H9 (cell line): Measurements from ENCODE around the gene GAS5. TPM values are rescaled to one million over a fixed set of nuclear protein-coding genes. Genes with fewer than 3 reads are reported as not detected.

Experiments
- DNase-seq: peaks from one replicate; pipeline ENCODE4 v3.0.0-alpha.2; 2017
- H2AFZ ChIP-seq: one replicate; pipeline ENCODE4 v1.6.1; 2013; ENCODE audit warnings: mild to moderate bottlenecking, low read length, control low read depth, moderate library complexity
- H2AK5ac ChIP-seq: 2 replicates; pipeline ENCODE4 v1.6.1; 2013; ENCODE audit warnings: low read length, control low read depth, mixed read lengths; ENCODE audit not compliant: insufficient read length
- H2BK120ac ChIP-seq: one replicate; pipeline ENCODE4 v1.6.1; 2013; ENCODE audit warnings: low read depth, mild to moderate bottlenecking, low read length, control low read depth, inconsistent platforms; ENCODE audit not compliant: poor library complexity, severe bottlenecking
- H2BK12ac ChIP-seq: 2 replicates; pipeline ENCODE4 v1.6.1; 2013; ENCODE audit warnings: low read length, control low read depth, mixed read lengths, low read depth; ENCODE audit not compliant: insufficient read length
- H2BK15ac ChIP-seq: 2 replicates; pipeline ENCODE4 v1.6.1; 2013; ENCODE audit warnings: low read depth, low read length, control low read depth
- H2BK20ac ChIP-seq: one replicate; pipeline ENCODE4 v1.6.1; 2013; ENCODE audit warnings: low read depth, mild to moderate bottlenecking, low read length, control low read depth, inconsistent platforms; ENCODE audit not compliant: poor library complexity, severe bottlenecking
- H2BK5ac ChIP-seq: 2 replicates; pipeline ENCODE4 v1.6.1; 2013; ENCODE audit warnings: low read length, control low read depth, mixed read lengths; ENCODE audit not compliant: insufficient read length
- H3K14ac ChIP-seq: 2 replicates; pipeline ENCODE4 v1.6.1; 2013; ENCODE audit warnings: low read length, control low read depth; ENCODE audit not compliant: insufficient read depth
- H3K18ac ChIP-seq: 2 replicates; pipeline ENCODE4 v1.6.1; 2013; ENCODE audit warnings: low read depth, mild to moderate bottlenecking, mixed read lengths, low read length, control low read depth; ENCODE audit not compliant: insufficient read length
- H3K23ac ChIP-seq: 2 replicates; pipeline ENCODE4 v1.6.1; 2013; ENCODE audit warnings: low read length, control low read depth, mixed read lengths, low read depth; ENCODE audit not compliant: insufficient read length
- H3K23me2 ChIP-seq: 2 replicates; pipeline ENCODE4 v1.6.1; 2013; ENCODE audit warnings: low read depth, mild to moderate bottlenecking, mixed read lengths, low read length, control low read depth; ENCODE audit not compliant: insufficient read length, poor library complexity, severe bottlenecking
- H3K27ac ChIP-seq: 2 replicates; pipeline ENCODE4 v1.5.1; 2013; ENCODE audit warnings: low read length, control low read depth, mixed read lengths, low read depth; ENCODE audit not compliant: insufficient read length
- H3K27me3 ChIP-seq: 2 replicates; pipeline ENCODE4 v1.6.1; 2013; ENCODE audit warnings: low read length, control low read depth, inconsistent platforms; ENCODE audit not compliant: insufficient read depth
- H3K4ac ChIP-seq: 2 replicates; pipeline ENCODE4 v1.6.1; 2013; ENCODE audit warnings: low read depth, mild to moderate bottlenecking, control low read depth, inconsistent platforms, low read length, moderate library complexity
- H3K4me1 ChIP-seq: 2 replicates; pipeline ENCODE4 v1.6.1; 2013; ENCODE audit warnings: low read length, control low read depth, inconsistent platforms; ENCODE audit not compliant: insufficient read depth
- H3K4me2 ChIP-seq: 2 replicates; pipeline ENCODE4 v1.6.1; 2013; ENCODE audit warnings: low read length, control low read depth, mixed read lengths; ENCODE audit not compliant: insufficient read length, insufficient read depth
- H3K56ac ChIP-seq: 2 replicates; pipeline ENCODE4 v1.6.1; 2013; ENCODE audit warnings: low read depth, mild to moderate bottlenecking, mixed read lengths, low read length, control low read depth; ENCODE audit not compliant: insufficient read length
- H3K79me1 ChIP-seq: 2 replicates; pipeline ENCODE4 v1.6.1; 2013; ENCODE audit warnings: low read depth, mild to moderate bottlenecking, moderate library complexity, low read length, control low read depth, inconsistent platforms; ENCODE audit not compliant: insufficient read depth, poor library complexity, severe bottlenecking
- H3K79me2 ChIP-seq: 2 replicates; pipeline ENCODE4 v1.6.1; 2013; ENCODE audit warnings: low read length, control low read depth, inconsistent platforms; ENCODE audit not compliant: insufficient read depth
- H3K9ac ChIP-seq: 2 replicates; pipeline ENCODE4 v1.6.1; 2013; ENCODE audit warnings: low read length, control low read depth, mixed read lengths; ENCODE audit not compliant: insufficient read length; ENCODE audit errors: extremely low read depth
- H3K9me3 ChIP-seq: one replicate; pipeline ENCODE4 v1.6.1; 2013; ENCODE audit warnings: low read depth, low read length, inconsistent platforms; ENCODE audit not compliant: control insufficient read depth
- H3T11ph ChIP-seq: one replicate; pipeline ENCODE4 v1.6.1; 2013; ENCODE audit warnings: mild to moderate bottlenecking, low read length, control low read depth, inconsistent platforms
- H4K20me1 ChIP-seq: one replicate; pipeline ENCODE4 v1.6.1; 2013; ENCODE audit not compliant: control insufficient read depth, insufficient read length, insufficient read depth
- H4K5ac ChIP-seq: 2 replicates; pipeline ENCODE4 v1.6.1; 2013; ENCODE audit warnings: low read depth, mild to moderate bottlenecking, mixed read lengths, low read length, control low read depth; ENCODE audit not compliant: insufficient read length
- H4K8ac ChIP-seq: replicated peaks from 2 replicates; pipeline ENCODE4 v1.6.1; 2013; ENCODE audit warnings: low read length, control low read depth, mixed read lengths, low read depth; ENCODE audit not compliant: insufficient read length
- H4K91ac ChIP-seq: 2 replicates; pipeline ENCODE4 v1.6.1; 2013; ENCODE audit warnings: low read depth, mild to moderate bottlenecking, moderate library complexity, mixed read lengths, low read length, control low read depth; ENCODE audit not compliant: insufficient read length
- H3K27ac Mint-ChIP-seq, 3 experiments: 2 replicates in 2 of 3; 3 replicates in 1 of 3; pipeline ENCODE4 v1.8.0; 2020 to 2021; ENCODE audit warnings: mixed read lengths in 3 of 3, mild to moderate bottlenecking in 1 of 3, moderate library complexity in 1 of 3
- H3K27me3 Mint-ChIP-seq: 2 replicates; pipeline ENCODE4 v1.8.0; 2021; ENCODE audit warnings: low read depth, mild to moderate bottlenecking, moderate library complexity, mixed read lengths
- H3K36me3 Mint-ChIP-seq, 3 experiments: 2 replicates in 2 of 3; 3 replicates in 1 of 3; pipeline ENCODE4 v1.8.0; 2020 to 2021; ENCODE audit warnings: low read depth in 3 of 3, mixed read lengths in 3 of 3; ENCODE audit not compliant: insufficient read depth in 1 of 3
- H3K4me1 Mint-ChIP-seq, 2 experiments: 2 replicates each; pipeline ENCODE4 v1.8.0; 2020; ENCODE audit warnings: mixed read lengths in 2 of 2
- H3K4me3 Mint-ChIP-seq, 2 experiments: 2 replicates in 1 of 2; 3 replicates in 1 of 2; pipeline ENCODE4 v1.8.0; 2020 to 2021; ENCODE audit warnings: mild to moderate bottlenecking in 2 of 2, mixed read lengths in 2 of 2, moderate library complexity in 1 of 2
- H3K9me3 Mint-ChIP-seq, 2 experiments: 2 replicates in 1 of 2; 3 replicates in 1 of 2; pipeline ENCODE4 v1.8.0; 2020; ENCODE audit warnings: mild to moderate bottlenecking in 2 of 2, mixed read lengths in 2 of 2, moderate library complexity in 1 of 2
- CTCF ChIP-seq: fragments of 200-600 bp; sonication (generic); conservative IDR thresholded peaks from 3 replicates; pipeline ENCODE4 v1.8.0; 2021; ENCODE audit warnings: antibody characterized with exemption, mild to moderate bottlenecking
- WGBS: extraction: QIAGEN DNeasy Blood & Tissue Kit; methylation state at CpG from one replicate; pipeline ENCODE4 v1.1.7; 2013; ENCODE audit warnings: missing lambda C conversion rate, low lambda C conversion rate, mixed read lengths; ENCODE audit not compliant: insufficient read length; ENCODE audit errors: extremely low coverage; 5-methylcytosine and 5-hydroxymethylcytosine counted together
- total RNA-seq: library from RNA; stranded (reverse); gene quantifications from 2 replicates; pipeline ENCODE4 v1.2.1, GENCODE V29; 2021

Gene GAS5
- total RNA-seq, 1 experiment from 2014 or later: 690 TPM

- H3K36me3 Mint-ChIP-seq: peaks cover 25 to 39% (median 31%) of the 10 kb centered on the region in 3 experiments
- no peak overlapping the region for H3K4me3 Mint-ChIP-seq
- H3K23me2 ChIP-seq: peaks cover 7% of the 10 kb centered on the region
Observed at GRCh38 chr1:173821680-173822079, 46.1 kb downstream of the GAS5 start.

More at GRCh38 chr1:173821680-173822079, 46.1 kb downstream of the GAS5 start:
- Histone ChIP-seq H3K14ac (no peak overlapping the region), H4K20me1 (no peaks in the 10 kb centered on the region), H3K27ac (no peak overlapping the region), H3K79me1 (peaks cover 4% of the 10 kb centered on the region), H3K56ac (no peak overlapping the region), H2BK20ac (no peak overlapping the region), H3K9me3 (no peaks in the 10 kb centered on the region), H3K18ac (no peak overlapping the region), H4K5ac (no peak overlapping the region), H3K23ac (no peak overlapping the region), H4K91ac (no peak overlapping the region), H3K9ac (no peak overlapping the region), H2BK120ac (no peak overlapping the region), H2AK5ac (no peak overlapping the region), H3K79me2 (peaks cover 22% of the 10 kb centered on the region; the same call in 1 of the 2 replicates), H3K4ac (no peak overlapping the region), H2AFZ (no peak overlapping the region), H4K8ac (no peak overlapping the region), H2BK5ac (no peak overlapping the region), H3K4me1 (no peaks in the 10 kb centered on the region; the same call in 1 of the 2 replicates), H3K27me3 (no peaks in the 10 kb centered on the region), H3K4me2 (no peak overlapping the region), H3T11ph (no peak overlapping the region), H2BK15ac (no peak overlapping the region), H2BK12ac (no peak overlapping the region)
- peaks cover 11 to 12% of the 10 kb centered on the region in 2 experiments for H3K4me1 Mint-ChIP-seq
- DNase-seq: no peak
- peaks cover 0 to under 1% of the 10 kb centered on the region in 2 experiments; a peak in 1 of 5 replicates for H3K9me3 Mint-ChIP-seq
- H3K27me3 Mint-ChIP-seq: no peaks in the 10 kb centered on the region
- no peak overlapping the region for H3K27ac Mint-ChIP-seq
- no CpG with 5 or more reads among the region's 4 CpGs for WGBS
- TF ChIP-seq CTCF: no peak
